Heart left ventricle (tissue), 16 donors: ENCODE results near the gene RBMS3. TPM values are rescaled to one million over a fixed set of nuclear protein-coding genes. Genes with fewer than 3 reads are reported as not detected.

Experiments used
- ATAC-seq, 4 donors: fragments of 200-7000 bp; cut with Tn5 transposase; one replicate each; pipeline ENCODE4 v1.9.1; 2020 to 2022; ENCODE audit warnings: moderate library complexity in 4 of 4, mild to moderate bottlenecking in 3 of 4, moderate number of reproducible peaks in 1 of 4
- DNase-seq, 5 donors: peaks; one replicate each; pipeline ENCODE4 v3.0.0-alpha.2; 2020
- H3K27ac ChIP-seq, 12 donors: fragments of 200-600 bp; sonication (generic) in 4 of 12; one replicate each; pipeline versions ENCODE4 v1.5.0 to v1.8.0; 2016 to 2022; ENCODE audit warnings: mild to moderate bottlenecking in 2 of 12
- H3K27me3 ChIP-seq, 9 donors: fragments of 200-600 bp; sonication (generic) in 2 of 9; one replicate each; pipeline versions ENCODE4 v1.5.1 to v1.8.0; 2016 to 2022; ENCODE audit warnings: mild to moderate bottlenecking in 3 of 9
- H3K36me3 ChIP-seq, 9 donors: fragments of 200-600 bp; sonication (generic) in 2 of 9; one replicate each; pipeline versions ENCODE4 v1.5.0 to v1.8.0; 2018 to 2022; ENCODE audit warnings: mild to moderate bottlenecking in 2 of 9
- H3K4me1 ChIP-seq, 12 donors: fragments of 200-600 bp; sonication (generic) in 4 of 12; one replicate each; pipeline versions ENCODE4 v1.5.0 to v1.8.0; 2016 to 2022; ENCODE audit warnings: mild to moderate bottlenecking in 3 of 12
- H3K4me3 ChIP-seq, 12 donors: fragments of 200-600 bp; sonication (generic) in 4 of 12; one replicate each; pipeline versions ENCODE4 v1.5.0 to v1.8.0; 2017 to 2022; ENCODE audit warnings: mild to moderate bottlenecking in 9 of 12, moderate library complexity in 4 of 12
- H3K9me3 ChIP-seq, 12 donors: fragments of 200-600 bp; sonication (generic) in 4 of 12; one replicate each; pipeline versions ENCODE4 v1.5.0 to v1.8.0; 2016 to 2022; ENCODE audit warnings: mild to moderate bottlenecking in 1 of 12
- POLR2A ChIP-seq, 2 donors: fragments of 450-650 bp; IDR thresholded peaks; one replicate each; pipeline ENCODE4 v1.6.1; 2017; ENCODE audit warnings: antibody characterized with exemption in 2 of 2, mild to moderate bottlenecking in 2 of 2, moderate library complexity in 2 of 2
- WGBS, 4 donors: extraction: QIAGEN DNeasy Blood & Tissue Kit in 2 of 4; methylation state at CpG; one replicate each; pipeline versions ENCODE4 v1.1.5 to v1.1.7; 2013 to 2018; 5-methylcytosine and 5-hydroxymethylcytosine counted together
- intact Hi-C, 10 donors: fragments of 100-400 bp; cut with DNase I; formaldehyde crosslinking; loops; one replicate each; pipeline versions ENCODE4 v1.11.1 to v1.14.2; 2022
- polyA plus RNA-seq, 2 donors: library from polyadenylated mRNA; stranded (reverse); fragments of 200-250 nt; gene quantifications; one replicate each; pipeline ENCODE4 v1.2.3, GENCODE V29; 2013
- total RNA-seq, 9 donors: library from RNA; depleted of rRNA in 2 of 9; stranded (reverse); fragments of >200 nt in 2 of 9; fragmentation: NEBNext Ultra II Directional in 3 of 9; extraction: Animal tissue kit (Norgen Biotek cat#: 25700) in 3 of 9; gene quantifications; one replicate each; pipeline versions ENCODE4 v1.1.0 to v1.2.4, GENCODE V29; 2016 to 2023
- TF ChIP-seq, protein P1 (sequence below), 12 donors: fragments of 200-600 bp; sonication (generic) in 4 of 12; IDR thresholded peaks; one replicate each; pipeline versions ENCODE4 v1.5.0 to v1.8.0; 2018 to 2022; ENCODE audit warnings: antibody characterized with exemption in 12 of 12, mild to moderate bottlenecking in 5 of 12
- donor health status: ischemic (EF 13 %, LVEDD 7.1; RV severe dilation, severe dysfunction).
- donor health status: healthy with polysubstance abuse.
- donor health status: DM: no; HTN: yes; CAD: no.
- donor health status: DM: no; HTN: no; CAD: no.
- donor health status: ischemic (EF 25% LVEDD 6.9; RV normal size, moderate dysfunction).
- donor health status: ischemic (EF 25% LVEDD 5.7; RV mildly dilated, moderate dysfunction).
- donor health status: healthy.
- donor health status: DM: yes; HTN: yes; CAD: no.
- donor health status: ischemic (EF 35%, LVEDD 5.7; RV mildly dilated, moderate dysfunction).
- donor health status: nonischemic (EF 11% LVEDD 7.7; RV severe dilation, severe dysfunction).
- donor health status: DM: yes; HTN: yes; CAD: no.
- donor health status: PGD.
- donor health status: ischemic (EF 29% LVEDD 5.4; RV normal size, mild dysfunction).
- donor health status: nonischemic (EF 23%, LVEDD 6.1; RV moderate dilation, normal function).

RBMS3 gene
- total and polyA plus RNA-seq, 11 donors: 4.8 to 35.6 (median 26.1) TPM

DNA sequence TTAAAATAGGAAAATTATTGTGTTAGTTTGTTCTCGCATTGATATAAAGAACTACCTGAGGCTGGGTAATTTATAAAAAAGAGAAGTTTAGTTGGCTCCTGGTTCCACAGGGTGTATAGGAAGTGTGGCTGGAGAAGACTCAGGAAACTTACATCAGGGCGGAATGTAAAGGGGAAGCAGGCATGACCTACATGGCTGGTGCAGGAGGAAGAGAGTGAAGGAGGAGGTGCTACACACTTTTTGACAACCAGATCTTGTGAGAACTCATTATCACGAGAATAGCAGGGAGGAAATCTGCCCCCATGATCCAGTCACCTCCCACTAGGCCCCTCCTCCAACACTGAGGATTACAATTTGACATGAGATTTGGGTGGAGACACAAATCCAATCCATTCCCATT, 490.7 kb downstream of the RBMS3 start:
- no peak overlapping the region for H3K4me3 ChIP-seq
- ATAC-seq: no peak
- H3K27ac ChIP-seq: no peak overlapping the region
- DNase-seq: no peak
- H3K36me3 ChIP-seq: no peaks in the 10 kb centered on the region
- 80 to 85% (median 82%) methylated on average over 3 of the region's 3 CpGs for WGBS, 4 donors
- TF ChIP-seq, protein P1, sequence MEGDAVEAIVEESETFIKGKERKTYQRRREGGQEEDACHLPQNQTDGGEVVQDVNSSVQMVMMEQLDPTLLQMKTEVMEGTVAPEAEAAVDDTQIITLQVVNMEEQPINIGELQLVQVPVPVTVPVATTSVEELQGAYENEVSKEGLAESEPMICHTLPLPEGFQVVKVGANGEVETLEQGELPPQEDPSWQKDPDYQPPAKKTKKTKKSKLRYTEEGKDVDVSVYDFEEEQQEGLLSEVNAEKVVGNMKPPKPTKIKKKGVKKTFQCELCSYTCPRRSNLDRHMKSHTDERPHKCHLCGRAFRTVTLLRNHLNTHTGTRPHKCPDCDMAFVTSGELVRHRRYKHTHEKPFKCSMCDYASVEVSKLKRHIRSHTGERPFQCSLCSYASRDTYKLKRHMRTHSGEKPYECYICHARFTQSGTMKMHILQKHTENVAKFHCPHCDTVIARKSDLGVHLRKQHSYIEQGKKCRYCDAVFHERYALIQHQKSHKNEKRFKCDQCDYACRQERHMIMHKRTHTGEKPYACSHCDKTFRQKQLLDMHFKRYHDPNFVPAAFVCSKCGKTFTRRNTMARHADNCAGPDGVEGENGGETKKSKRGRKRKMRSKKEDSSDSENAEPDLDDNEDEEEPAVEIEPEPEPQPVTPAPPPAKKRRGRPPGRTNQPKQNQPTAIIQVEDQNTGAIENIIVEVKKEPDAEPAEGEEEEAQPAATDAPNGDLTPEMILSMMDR (IDR thresholded peaks at IDR 0.05): no peak
- TF ChIP-seq POLR2A (IDR thresholded peaks at IDR 0.05): no peak
- H3K9me3 ChIP-seq: no peaks in the 10 kb centered on the region
- no peaks in the 10 kb centered on the region for H3K27me3 ChIP-seq
- intact Hi-C loops: loop anchor here in 1 of 10 donors (10.0 kb wide), 1 partner anchor 857 kb away; no protein-coding TSS in a partner anchor
- peaks cover 0 to 11% (median 0%) of the 10 kb centered on the region in 12 donors for H3K4me1 ChIP-seq

DNA sequence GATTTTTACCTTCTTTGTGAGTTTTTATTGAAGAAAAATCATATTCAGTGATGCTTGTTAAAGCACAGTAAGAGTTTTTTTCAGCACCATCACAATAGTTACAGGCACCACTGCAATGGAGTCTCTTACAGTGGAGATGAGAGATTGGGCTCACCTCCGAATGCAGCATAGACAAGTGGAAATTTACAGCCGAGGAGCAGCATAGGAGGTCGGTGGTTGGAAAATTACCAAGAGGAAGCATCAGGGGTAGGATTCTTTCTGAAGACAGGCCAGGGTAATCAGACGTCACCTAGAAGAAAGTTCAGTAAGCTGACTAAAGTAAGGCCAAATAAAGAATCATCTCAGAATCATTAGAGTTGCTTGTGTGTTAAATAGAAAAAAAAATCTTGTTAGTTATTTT, 491.6 kb downstream of the RBMS3 start:
- no peak overlapping the region for H3K4me3 ChIP-seq
- no peak for TF ChIP-seq POLR2A (IDR thresholded peaks at IDR 0.05)
- TF ChIP-seq, protein P1 (IDR thresholded peaks at IDR 0.05): no peak
- no peaks in the 10 kb centered on the region for H3K27me3 ChIP-seq
- H3K4me1 ChIP-seq: peaks cover 0 to 11% (median 0%) of the 10 kb centered on the region in 12 donors
- H3K9me3 ChIP-seq: no peaks in the 10 kb centered on the region
- intact Hi-C loops: loop anchor here in 1 of 10 donors (10.0 kb wide), 1 partner anchor 858 kb away; no protein-coding TSS in a partner anchor
- WGBS, 4 donors: 60 to 72% (median 68%) methylated on average over 4 of the region's 4 CpGs
- H3K36me3 ChIP-seq: no peaks in the 10 kb centered on the region
- no peak overlapping the region for H3K27ac ChIP-seq
- ATAC-seq: peak in 1 of 4 donors; percentile 24
- DNase-seq: no peak

DNA sequence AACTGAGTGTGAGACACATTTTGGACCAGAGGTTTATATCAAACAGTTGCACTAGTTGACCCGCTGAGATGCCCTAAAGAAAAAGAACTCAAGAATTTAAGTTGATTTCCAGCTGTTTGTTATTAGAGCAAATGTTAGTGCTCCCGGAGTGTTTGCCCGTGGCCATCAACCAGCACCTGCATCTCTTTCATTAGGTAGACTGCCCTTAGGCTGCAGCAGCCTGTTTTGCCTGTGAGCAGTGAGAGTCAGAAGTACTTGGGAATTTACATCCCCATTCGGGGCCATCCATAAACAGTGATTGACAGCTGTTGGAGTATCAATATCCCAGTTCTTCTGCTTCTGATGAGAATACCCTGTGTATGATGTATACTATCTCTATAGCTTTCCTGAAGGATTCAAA, 492.6 kb downstream of the RBMS3 start:
- 91 to 96% (median 94%) methylated on average over 4 of the region's 4 CpGs for WGBS, 4 donors
- no peak overlapping the region for H3K27ac ChIP-seq
- ATAC-seq (no peak), DNase-seq (no peak)
- no peaks in the 10 kb centered on the region for H3K36me3 ChIP-seq
- intact Hi-C loops: loop anchor here in 1 of 10 donors (10.0 kb wide), 1 partner anchor 859 kb away; no protein-coding TSS in a partner anchor
- H3K4me3 ChIP-seq: no peak overlapping the region
- no peaks in the 10 kb centered on the region for H3K9me3 ChIP-seq
- peaks cover 0 to 11% (median 0%) of the 10 kb centered on the region in 12 donors for H3K4me1 ChIP-seq
- TF ChIP-seq, protein P1 (IDR thresholded peaks at IDR 0.05): no peak
- TF ChIP-seq POLR2A (IDR thresholded peaks at IDR 0.05): no peak
- H3K27me3 ChIP-seq: no peaks in the 10 kb centered on the region

DNA sequence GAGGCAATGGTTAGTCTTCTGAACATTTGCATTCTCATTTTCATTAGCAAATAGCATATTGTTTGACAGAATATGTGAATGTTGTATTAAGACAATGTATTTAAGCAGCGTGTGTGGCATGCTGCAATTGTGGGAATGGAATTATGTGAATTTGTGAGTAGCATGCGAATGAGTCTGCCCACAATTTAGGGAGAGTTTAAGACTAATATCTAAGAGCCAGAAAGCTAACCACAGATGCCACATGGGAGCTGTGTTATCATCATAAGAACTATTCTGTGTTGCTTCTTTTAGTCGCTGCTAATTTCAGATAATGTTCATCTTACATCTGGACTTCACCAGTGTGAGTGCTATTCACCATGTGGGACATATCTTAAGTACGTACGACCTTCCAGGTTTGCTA, 494.5 kb downstream of the RBMS3 start:
- no peak overlapping the region for H3K27ac ChIP-seq
- H3K4me1 ChIP-seq: peaks cover 0 to 11% (median 0%) of the 10 kb centered on the region in 12 donors
- intact Hi-C loops: loop anchor here in 2 of 10 donors (5.0 to 10.0 kb wide), 2 partner anchors 77 to 861 kb away; no protein-coding TSS in a partner anchor
- no peaks in the 10 kb centered on the region for H3K36me3 ChIP-seq
- peak in 1 of 4 donors; percentile 18 for ATAC-seq
- 60 to 72% (median 65%) methylated on average over 5 of the region's 5 CpGs for WGBS, 4 donors
- H3K4me3 ChIP-seq: no peak overlapping the region
- H3K27me3 ChIP-seq: no peaks in the 10 kb centered on the region
- H3K9me3 ChIP-seq: no peaks in the 10 kb centered on the region
- DNase-seq: no peak
- TF ChIP-seq POLR2A (IDR thresholded peaks at IDR 0.05): no peak
- TF ChIP-seq, protein P1 (IDR thresholded peaks at IDR 0.05): no peak
